C4-2B (cell line): ENCODE measurements around the gene ADGRV1.
"Not testable (repeated sequence)": the region's sequence is repeated elsewhere in the genome, so short reads cannot be mapped to it uniquely, and the experiment has no call there.

Experiments
- H3K27ac ChIP-seq: fragments of 450-650 bp; 2 replicates; pipeline ENCODE4 v1.5.1; 2017
- CTCF ChIP-seq: fragments of 450-650 bp; conservative IDR thresholded peaks from 2 replicates; pipeline ENCODE4 v1.5.1; 2017; ENCODE audit warnings: mild to moderate bottlenecking
- ZFX ChIP-seq: fragments of 450-650 bp; IDR thresholded peaks from 2 replicates; pipeline ENCODE4 v1.6.1; 2017

ADGRV1 gene

GRCh38 chr5:90618071-90618470 is 59.5 kb downstream of the ADGRV1 start:
- TF ChIP-seq ZFX (no peak), CTCF (no peak)
- no peak overlapping the region for H3K27ac ChIP-seq

DNA sequence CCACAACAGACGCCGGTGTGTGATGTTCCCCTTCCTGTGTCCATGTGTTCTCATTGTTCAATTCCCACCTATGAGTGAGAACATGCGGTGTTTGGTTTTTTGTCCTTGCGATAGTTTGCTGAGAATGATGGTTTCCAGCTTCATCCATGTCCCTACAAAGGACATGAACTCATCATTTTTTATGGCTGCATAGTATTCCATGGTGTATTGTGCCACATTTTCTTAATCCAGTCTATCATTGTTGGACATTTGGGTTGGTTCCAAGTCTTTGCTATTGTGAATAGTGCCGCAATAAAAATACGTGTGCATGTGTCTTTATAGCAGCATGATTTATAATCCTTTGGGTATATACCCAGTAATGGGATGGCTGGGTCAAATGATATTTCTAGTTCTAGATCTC is 61.2 kb downstream of the ADGRV1 start:
- H3K27ac ChIP-seq = not testable (repeated sequence)

DNA sequence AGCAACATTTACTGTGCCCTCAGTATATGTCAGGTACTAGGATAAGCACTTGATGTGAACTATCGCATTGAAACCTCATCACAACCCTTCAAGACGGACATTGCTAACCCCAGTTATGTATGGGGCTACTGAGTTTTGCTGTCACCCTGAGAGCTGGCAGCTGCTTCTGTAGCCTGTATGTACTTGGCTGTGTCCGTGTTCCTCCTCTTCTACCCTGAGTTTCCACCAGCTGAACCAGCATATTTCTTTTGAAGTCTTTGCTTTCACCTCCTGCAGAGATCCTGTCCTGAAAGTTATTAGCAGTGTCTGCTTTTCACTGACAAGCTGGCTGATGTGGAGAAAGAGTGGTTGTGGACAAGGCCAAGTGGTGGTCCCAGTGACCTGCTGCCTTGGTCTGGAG is 63.3 kb downstream of the ADGRV1 start:
- TF ChIP-seq ZFX (no peak), CTCF (no peak)

DNA sequence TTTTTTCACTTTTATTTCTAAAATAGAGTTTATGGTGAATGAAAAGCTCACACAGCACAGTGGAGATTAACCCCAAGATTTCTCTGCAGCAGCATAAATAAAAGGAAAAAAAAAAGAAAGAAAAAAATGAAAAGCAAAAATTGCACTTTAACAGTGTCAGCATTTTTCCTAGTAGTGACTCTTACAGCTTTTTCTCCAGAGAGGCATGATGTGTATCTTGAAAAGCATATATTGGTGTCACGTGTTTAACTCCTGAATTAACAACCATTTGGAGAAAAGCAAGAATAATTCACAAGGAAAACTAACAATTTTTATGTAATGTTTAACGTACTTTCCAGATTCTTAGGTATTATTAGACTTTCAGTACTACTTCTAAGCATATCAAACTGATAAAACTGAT is 67.9 kb downstream of the ADGRV1 start:
- TF ChIP-seq ZFX = no peak
- TF ChIP-seq CTCF = no peak
- no peak overlapping the region for H3K27ac ChIP-seq

More for the DNA sequence above, 63.3 kb downstream of the ADGRV1 start:
- H3K27ac ChIP-seq = no peak overlapping the region

DNA sequence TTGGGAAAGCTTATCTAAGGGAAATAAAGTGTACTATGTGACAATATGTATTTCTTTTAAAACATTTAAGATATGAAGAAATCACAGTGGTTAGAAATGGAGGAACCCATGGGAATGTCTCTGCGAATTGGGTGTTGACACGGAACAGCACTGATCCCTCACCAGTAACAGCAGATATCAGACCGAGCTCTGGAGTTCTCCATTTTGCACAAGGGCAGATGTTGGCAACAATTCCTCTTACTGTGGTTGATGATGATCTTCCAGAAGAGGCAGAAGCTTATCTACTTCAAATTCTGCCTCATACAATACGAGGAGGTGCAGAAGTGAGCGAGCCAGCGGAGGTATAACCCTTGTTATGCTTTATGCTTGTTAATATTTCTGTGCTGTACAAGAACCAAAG is 69.9 kb downstream of the ADGRV1 start:
- TF ChIP-seq ZFX = no peak
- no peak for TF ChIP-seq CTCF
- H3K27ac ChIP-seq = no peak overlapping the region

DNA sequence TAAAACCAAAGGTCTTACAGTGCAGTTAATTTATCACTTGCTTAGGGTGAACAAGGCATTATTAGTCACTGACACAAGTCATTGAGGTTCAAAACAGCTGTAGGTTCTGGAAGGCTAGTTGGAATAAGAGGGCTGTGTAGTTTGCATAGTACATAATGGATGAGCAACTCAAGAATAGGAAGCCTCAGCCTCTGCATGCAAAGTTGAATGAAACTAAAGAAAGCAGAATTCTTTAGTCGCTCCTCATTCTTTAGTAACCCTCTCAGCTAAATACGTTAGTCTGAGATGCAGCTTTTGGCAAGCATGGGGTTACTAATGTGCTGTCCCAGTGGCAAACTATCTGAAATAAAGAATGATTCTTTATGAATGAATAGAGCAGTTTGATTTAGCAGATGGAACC is 74.2 kb downstream of the ADGRV1 start:
- no peak overlapping the region for H3K27ac ChIP-seq
- no peak for TF ChIP-seq ZFX
- TF ChIP-seq CTCF = no peak

GRCh38 chr5:90636948-90637347 is 78.4 kb downstream of the ADGRV1 start:
- TF ChIP-seq ZFX (no peak), CTCF (no peak)
- no peak overlapping the region for H3K27ac ChIP-seq

- TF ChIP-seq CTCF (no peak), ZFX (no peak)
- H3K27ac ChIP-seq = no peak overlapping the region
Observed at GRCh38 chr5:90637731-90638130, 79.1 kb downstream of the ADGRV1 start.
